Cerebellar nuclear complex (tissue), 1 donor: ENCODE measurements around the gene BICDL2.

Source experiments
- DNase-seq, 2 experiments: peaks; one replicate each; lab custom pipeline; 2025; lab: John Stamatoyannopoulos, UW

The BICDL2 gene

GRCh38 chr16:3009568-3010390, 27.0 kb downstream of the BICDL2 start:
- DNase-seq, result no peak

DNA sequence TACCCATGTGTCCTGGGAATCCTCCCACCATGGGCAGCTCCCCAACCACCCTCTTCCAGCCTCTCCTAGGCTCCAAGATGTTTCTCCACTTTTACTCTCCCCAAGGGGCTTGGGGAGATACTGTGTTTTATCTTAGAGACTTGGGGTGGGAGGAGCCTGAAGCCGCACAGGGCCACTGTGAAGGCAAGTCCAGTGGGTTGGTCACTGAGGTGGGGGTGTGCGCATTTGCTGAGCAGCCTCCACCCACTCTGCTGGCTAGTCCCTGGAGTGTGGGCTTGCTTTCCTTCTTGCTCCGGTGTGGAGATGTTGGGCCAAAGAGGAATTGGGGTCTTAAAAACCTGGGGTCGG, 28.1 kb downstream of the BICDL2 start:
- DNase-seq, result no peak

DNA sequence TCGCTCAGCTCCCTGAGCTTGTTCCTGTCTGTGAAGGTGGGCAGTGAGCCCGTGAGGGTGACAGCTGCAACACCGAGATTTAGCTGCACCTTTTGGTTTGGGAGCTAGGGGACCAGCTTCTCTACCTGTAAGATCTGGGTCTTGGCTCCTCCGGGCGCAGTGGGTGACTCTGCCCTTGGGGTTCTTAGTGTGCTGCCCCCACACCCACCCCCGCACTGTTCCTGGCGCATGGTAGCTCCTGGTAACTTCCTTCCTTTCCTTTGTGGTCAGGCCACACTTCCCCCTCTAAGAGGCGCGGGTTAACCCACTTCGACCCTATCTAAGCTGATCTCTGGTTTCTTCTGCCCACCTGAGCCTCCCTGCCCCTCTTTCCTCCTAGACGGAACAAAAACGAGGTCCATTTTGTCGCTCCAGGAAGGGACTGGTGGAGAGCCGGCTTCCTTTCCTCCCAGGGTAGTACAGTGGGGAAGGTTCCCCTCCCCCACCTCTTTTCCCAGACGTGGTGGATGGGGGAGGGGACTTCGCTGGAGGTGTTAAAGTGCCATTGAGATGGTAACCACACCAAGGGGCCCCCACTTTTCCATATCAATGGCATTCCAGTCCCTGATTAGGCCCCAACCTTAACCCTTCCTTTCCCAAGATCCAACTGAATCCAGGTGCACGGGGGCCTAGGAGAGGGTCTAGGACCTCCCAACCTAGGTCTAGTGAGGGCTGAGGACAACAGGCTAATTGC, 28.6 kb downstream of the BICDL2 start:
- no peak for DNase-seq

GRCh38 chr16:3007059-3007956, 29.4 kb downstream of the BICDL2 start:
- no peak for DNase-seq

DNA sequence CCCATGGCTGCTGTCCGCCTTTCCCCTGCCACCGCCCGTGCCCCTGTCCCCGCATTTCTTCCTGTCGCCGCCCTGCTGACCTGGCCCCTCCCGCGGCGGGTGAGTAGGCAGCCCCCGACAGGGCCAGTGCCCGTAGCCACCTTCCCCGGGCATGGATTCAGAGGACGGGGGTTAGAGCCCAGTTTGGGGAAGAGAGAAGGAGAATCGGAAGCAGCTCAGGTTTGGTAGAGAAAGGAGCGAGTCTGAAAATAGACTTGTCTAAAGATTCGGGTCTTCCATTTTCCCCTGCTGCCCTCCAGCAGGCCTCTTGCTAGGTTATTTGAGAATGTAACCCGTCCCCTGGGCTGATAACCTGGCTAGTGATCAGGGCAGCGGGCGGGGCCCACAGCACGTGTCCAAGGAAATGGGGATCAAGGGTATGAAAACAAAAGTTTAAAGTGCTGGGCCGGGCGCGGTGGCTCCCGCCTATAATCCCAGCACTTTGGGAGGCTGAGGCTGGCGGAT, 31.9 kb downstream of the BICDL2 start:
- DNase-seq, result no peak

GRCh38 chr16:3004319-3004718, 32.4 kb downstream of the BICDL2 start:
- DNase-seq, result no peak

- peak; percentile 96 to 98 for DNase-seq
These were observed 33.0 kb downstream of the BICDL2 start for GRCh38 chr16:3003582-3004270.

DNA sequence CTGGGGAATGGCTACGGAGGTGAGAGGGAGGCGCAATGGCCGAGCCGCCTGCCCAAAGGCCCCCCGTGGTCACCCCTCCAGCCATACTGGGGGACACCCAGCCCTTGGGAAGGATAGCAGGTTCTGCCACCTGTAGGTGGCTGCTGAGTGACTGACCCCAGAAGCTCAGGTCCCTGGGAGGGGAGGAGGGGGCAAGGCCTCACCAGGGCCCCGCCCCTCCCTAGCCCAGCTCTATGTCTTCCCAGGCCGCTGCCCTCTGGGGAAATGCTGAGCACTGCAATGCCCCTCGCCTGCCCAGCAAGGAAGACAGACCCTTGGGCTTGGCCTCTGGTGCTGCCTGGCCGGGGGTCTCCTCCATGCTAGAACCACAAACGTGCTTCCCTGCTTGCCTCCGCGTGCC, 35.4 kb downstream of the BICDL2 start:
- DNase-seq, result no peak

GRCh38 chr16:3000540-3000939, 36.2 kb downstream of the BICDL2 start:
- DNase-seq, result no peak

DNA sequence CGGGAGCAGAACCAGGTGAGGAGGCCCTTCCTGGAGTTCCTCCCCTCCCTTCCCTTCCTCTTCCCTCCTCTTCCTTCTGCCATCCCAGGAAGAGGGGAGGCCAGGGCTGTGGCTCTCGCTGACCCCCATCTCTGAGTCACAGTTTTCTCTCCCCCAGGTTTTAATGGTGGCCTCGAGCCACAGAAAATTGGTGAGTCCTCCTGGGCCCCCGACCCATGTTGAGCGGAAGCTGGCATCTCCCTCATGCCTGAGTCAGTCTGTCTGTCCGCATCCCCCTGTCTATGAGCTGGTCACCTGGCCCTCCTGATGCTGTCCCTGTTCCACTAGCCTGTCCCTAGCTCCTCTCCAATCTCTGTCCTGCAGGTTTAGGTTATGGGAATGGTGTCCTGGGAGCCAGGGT, 36.8 kb downstream of the BICDL2 start:
- DNase-seq, result no peak

GRCh38 chr16:2996298-2996697, 40.4 kb downstream of the BICDL2 start:
- DNase-seq, result no peak

- no peak for DNase-seq
These were observed 44.2 kb downstream of the BICDL2 start for GRCh38 chr16:2992383-2993081.

- no peak for DNase-seq
These were observed 45.0 kb downstream of the BICDL2 start for GRCh38 chr16:2991566-2992261.

DNA sequence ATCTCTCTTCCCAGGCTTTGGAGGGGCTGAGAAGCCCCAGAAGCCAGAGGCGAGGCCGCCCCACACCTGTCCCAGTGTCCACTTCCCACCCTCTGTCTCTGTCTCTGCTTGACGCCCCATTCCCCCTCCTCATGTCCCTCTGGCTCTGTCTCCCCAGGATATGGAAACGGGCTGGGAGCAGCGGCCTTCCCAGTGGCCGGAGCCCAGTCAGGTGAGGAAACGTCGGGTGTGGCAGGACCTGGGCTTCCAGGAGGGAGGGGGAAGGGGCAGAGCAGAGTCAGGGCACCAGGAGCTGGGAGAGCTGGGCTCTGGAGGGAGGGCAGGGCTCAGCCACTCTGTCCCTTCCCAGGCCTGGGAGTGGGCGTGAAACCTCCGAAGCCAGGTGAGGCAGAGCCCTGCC, 45.9 kb downstream of the BICDL2 start:
- no peak for DNase-seq

DNA sequence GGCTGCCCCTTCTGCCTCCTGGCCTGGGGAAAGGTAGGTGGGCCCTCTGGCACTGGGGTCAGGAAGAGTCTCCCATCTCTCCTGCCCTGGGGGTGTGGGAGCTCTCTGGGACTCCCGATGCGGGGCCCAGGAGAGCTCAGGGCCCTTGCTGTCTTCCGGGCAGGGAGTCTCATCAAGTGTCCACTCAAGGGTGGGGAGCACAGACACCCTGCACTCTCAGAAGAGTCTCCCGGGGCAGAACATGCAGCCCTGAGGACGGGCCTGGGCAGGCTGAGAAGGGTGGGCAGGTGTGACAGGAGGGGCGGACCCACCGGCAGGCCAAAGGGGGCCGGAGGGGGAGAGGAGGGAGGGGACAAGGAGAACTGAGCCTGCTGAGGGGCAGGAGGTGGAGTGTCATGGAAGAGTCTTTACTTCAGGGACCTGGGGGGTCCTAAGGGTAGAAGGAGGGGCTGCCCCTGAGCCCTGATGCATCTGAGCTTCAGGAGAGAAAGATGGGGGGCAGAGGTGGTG, 48.1 kb downstream of the BICDL2 start:
- DNase-seq, result no peak

- DNase-seq, result no peak
These were observed 48.9 kb downstream of the BICDL2 start for GRCh38 chr16:2987833-2988232.

DNA sequence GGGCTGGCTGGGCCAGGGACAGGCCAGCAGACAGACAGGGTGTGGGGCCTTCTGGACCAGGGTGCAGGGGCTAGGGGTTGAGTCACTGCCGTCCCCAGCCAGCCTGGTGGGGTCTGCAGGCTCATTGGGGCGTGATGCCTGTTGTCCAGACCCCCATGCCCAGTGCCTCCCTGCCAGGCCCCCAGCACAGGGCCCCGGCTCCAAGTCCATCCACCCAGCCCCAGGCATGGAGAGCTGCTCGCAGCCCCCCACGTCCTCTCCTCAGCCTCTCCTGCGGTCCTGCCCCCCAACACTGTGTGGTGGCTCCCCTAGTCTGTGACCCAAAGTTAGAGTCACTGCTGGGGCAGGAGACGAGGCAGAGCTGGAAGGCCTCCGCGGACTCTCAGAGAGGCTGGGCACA, 49.5 kb downstream of the BICDL2 start:
- DNase-seq, result no peak

GRCh38 chr16:2986623-2987188, 50.0 kb downstream of the BICDL2 start:
- DNase-seq, result no peak

- peak; percentile 65 to 78 for DNase-seq
These were observed 50.8 kb downstream of the BICDL2 start for GRCh38 chr16:2985893-2986355.

DNA sequence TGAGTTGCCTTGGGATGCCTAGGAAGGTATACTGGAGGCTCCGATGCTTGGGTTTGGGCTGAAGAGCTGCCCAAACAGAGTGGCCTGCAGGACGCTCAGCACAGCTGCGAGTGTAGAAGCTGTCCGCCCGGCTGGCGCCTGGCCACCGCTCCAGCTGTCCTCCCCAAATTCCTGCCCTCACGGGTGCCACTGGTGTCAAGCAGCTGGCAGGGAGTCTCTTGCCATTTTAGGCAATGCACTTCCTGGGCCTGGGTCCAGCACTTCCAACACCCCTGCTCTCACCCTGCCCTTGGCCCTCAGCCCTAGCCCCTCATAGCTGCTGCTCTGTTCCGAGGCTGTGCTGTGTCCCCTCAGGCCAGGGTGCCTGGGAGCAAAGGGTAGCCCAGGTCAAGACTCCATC, 51.3 kb downstream of the BICDL2 start:
- DNase-seq, result no peak
